Measurements from ENCODE around the gene NFAT5.
"Not testable (repeated sequence)": the region's sequence is repeated elsewhere in the genome, so short reads cannot be mapped to it uniquely, and the experiment has no call there.

NFAT5 gene

DNA sequence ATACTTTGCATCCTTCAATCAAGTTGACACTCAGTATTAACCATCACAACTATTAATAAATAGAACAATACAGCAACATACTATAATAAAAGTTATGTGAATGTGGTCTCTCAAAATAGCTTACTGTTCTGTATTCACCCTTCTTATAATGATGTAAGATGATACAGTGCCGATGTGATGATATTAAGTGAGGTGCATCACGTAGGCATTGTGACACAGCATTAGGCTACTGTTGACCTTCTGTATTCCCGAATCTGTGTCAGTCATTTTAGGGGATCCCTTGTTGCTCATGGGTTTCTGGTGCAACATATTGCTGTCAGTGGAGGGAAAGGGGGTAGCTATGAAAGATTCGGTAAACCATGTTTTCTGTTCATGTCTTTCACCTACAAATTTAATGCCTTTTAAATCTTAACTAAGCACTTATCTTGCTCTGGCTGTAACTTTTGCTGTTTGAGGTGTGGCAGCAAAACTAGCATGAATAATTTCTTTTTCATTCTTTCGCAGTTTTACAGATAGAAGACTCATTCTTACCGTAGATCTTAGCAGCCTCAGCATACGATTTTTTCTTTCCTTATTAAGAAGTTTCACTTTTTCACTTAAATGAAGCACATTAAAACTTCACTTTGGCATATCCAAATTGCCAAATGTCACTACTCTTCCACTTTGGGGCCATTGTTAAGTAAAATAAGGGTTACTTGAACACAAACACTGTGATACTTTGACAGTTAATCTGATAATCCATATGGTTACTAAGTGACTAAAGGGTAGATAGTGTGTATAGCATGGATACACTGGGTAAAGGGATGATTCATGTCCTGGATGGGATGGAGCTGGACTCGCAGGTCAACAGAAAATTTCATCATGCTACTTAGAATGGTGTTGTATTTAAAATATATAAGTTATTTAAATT, 29.6 kb downstream of the NFAT5 start:
- DNase-seq: no peak

GRCh38 chr16:69596801-69597200, 31.0 kb downstream of the NFAT5 start:
- DNase-seq: no peak

GRCh38 chr16:69598045-69598444, 32.3 kb downstream of the NFAT5 start:
- DNase-seq: no peak

DNA sequence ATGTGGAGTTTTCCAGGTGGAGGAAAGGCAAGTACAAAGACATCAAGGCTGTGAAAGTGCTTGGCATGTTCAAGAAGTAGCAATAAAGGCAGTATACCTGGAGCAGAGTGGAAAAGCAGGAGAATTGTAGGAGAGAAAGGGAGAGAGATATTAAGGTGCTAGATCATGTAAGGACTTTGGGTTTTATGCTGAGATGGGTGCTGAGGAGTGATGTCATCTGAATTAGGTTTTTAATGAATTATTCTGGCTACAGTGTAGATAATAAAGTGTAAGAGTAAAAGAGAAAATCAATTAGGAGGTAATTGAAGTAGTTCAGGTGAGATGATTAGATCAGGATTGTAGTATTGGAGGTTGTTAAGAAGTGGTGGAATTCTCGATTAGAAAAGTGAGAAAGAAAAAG, 34.0 kb downstream of the NFAT5 start:
- no peak for DNase-seq

DNA sequence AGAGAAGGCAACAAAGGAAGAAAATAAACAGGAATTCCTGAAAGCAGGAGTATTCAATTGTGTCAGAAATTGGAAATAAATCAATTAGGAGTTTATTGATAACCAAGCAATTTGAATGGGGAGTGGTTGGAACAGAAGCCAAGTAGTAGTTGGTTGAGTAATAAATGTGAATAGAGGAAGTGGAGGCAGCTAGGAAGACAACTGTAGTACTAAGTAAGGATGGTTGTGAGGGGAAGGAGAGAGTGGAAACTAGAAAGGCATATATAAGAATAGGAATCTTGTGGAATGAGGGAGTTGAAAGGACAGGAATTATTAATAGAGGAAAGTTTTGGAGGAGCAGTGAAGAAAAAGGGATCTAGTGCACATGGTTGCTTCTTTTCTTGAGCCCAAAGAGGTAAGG, 34.4 kb downstream of the NFAT5 start:
- DNase-seq: no peak

DNA sequence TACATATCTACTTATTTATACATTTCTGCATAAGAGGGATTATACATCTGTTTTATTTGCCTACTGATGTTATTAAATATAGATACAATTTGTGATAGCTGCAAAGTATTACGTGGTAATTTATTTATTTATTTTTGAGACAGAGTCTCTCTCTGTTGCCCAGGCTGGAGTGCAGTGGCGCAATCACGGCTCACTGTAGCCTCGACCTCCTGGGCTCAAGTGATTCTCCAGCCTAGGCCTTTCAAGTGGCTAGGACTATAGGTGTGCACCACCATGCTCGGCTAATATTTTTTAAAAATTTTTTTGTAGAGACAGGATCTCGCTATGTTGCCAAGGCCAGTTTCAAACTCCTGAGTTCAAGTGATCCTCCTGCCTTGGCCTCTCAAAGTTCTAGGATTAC, 35.5 kb downstream of the NFAT5 start:
- no peak for DNase-seq

DNA sequence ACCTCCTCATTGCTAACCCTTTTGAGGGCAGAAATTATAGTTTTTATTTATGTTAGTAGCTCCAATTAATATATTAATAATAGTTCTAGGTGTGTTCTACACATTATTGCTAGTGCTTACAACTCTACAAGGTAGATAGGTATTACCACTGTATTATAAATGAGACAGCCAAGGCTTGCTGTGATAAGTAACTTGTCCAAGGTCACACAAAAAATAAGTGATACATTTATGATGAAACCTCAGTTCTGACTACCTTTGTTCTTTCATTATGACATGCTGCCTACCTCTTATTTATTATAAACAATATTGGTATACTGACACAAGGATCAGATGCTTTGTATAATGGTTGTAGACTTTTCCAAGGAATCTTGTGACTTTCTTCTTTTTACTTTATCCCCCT, 41.2 kb downstream of the NFAT5 start:
- no peak for DNase-seq

DNA sequence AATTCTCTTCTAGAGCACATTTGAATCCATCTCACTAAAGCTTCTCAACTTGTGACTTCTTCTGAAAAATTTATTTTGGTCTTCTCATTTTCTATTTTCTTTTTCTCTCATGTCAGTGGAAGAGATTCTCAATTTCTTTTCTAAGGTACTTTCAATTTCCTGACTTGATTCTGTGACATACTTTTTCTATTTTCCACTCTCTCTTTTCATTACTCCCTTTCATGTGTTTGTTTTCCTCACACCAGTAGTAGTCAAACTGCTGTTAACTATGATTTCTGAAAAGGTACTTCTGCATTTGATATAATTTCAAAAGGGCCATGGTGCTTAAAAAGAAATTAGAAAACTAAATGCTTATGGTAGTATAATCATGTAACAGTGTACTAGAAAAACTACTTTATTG, 41.9 kb downstream of the NFAT5 start:
- no peak for DNase-seq

- DNase-seq: no peak
Measured at GRCh38 chr16:69610356-69610755, 44.6 kb downstream of the NFAT5 start.

DNA sequence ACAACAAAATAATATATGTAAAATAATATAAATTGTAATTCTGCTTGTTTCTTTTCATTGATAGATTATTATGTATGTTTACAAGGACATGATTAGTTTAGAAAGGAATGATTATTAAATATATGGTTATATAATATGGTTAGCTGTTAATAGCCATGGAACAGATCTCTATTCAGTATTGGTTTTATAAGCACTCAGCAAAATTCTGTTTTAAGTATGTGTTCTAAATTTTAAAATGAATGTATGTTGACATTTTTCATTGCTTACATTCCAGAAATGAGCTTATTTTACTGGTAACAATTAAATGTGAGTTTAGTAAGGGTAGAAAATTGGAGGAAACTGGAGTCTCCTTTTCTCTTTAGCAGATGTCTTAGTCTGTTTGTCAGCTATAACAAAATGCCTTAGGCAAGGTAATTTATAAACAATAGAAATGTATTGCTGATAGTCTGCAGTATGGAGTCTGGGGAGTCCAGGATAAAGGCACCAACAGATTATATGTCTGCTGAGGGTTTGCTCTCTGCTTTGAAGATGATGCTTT, 45.4 kb downstream of the NFAT5 start:
- no peak for DNase-seq

DNA sequence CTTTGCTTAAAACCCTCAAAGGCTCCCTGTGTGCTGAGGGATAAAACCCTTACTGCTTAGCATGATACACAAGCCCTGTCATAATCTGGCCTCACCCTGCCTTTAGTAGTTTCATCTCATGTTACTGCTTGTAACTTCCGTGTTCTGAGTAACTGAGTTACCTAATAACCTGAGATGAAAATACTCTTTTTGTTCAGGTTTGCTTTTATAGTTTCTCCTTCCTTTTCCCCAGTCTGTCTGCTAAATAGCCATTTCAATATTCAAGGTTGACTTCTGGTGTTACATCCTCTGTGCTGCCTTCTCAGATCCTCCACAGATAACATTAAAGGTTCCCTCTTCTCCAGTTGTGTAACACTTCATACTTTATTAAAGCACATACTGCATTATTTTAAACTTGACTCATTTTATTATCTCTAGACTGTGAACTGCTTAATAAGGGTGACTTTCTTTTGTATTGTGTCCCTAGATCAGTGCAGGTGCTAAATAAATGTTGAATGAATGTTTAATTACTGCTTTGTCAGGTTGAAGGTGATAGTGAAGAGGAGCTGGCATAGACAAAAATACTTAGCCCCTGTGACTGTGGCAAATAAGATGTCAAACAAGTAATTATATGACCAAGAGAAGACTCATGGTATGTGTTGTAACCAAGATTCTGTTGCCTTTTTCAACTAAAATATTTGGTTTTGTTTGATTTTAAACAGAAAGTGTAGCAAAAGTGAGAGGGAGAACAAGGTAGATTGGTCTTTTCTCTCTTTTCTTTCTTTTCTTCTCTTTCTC, 47.8 kb downstream of the NFAT5 start:
- DNase-seq: no peak

DNA sequence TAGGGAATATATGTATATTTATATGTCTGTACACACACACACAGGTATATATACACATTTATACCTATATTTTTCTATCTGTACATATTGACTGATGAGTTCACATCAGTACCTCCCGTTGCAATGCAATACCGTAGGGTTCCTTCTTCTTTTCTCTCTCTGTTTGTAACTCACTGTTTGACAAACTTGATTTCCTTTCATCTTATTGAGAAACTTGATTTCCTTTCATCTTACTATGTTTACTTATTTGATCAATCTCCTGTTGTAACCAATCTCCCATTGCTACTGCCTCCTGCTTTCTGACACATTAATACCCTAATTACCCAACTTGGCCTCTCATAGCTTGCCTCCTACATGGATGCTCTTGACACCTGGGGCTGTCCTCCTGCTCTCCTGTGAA, 49.8 kb downstream of the NFAT5 start:
- no peak for DNase-seq

- no peak for DNase-seq
Measured at GRCh38 chr16:69616082-69616481, 50.3 kb downstream of the NFAT5 start.

DNA sequence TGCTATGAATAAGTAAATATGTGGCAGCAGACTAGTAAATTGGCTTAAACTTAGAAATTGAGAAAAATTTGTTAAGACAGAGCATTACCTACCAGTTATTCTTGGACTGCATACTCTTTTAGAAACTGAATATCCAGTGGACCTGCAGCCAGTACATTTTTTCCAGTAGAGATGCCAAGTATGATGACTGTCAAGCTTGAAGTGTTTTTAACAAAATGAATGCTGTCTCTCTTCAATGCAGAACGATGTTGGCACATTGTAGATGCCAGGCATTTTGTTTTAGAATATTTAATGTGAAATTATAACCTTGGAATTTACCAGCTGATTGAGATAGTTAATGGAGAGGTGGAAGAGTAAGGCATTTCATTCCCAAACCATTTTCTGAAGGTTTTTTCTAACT, 52.5 kb downstream of the NFAT5 start:
- no peak for DNase-seq

GRCh38 chr16:69618721-69619120, 53.0 kb downstream of the NFAT5 start:
- DNase-seq: no peak

- DNase-seq: no peak
Measured at GRCh38 chr16:69619514-69619913, 53.7 kb downstream of the NFAT5 start.

DNA sequence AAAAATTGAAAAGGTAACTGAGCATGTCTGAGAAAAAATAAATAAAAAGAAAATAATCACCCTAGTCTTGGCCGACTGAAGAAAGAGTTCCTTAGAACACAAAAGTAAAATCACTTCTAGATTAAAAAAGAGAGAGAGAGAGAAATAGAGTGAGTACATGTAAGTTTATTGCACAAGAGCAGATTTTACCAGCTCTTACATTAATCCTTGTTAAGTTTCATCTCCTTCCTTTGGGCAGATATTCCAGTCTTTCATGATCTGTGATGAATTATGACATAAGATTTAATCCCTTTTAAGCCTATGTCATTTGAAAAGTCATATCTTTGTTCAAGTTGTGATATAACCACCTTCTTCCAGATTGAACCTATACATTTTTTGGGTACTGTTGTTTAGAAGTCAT, 54.8 kb downstream of the NFAT5 start:
- DNase-seq: no peak

GRCh38 chr16:69621225-69621624, 55.5 kb downstream of the NFAT5 start:
- DNase-seq: no peak

DNA sequence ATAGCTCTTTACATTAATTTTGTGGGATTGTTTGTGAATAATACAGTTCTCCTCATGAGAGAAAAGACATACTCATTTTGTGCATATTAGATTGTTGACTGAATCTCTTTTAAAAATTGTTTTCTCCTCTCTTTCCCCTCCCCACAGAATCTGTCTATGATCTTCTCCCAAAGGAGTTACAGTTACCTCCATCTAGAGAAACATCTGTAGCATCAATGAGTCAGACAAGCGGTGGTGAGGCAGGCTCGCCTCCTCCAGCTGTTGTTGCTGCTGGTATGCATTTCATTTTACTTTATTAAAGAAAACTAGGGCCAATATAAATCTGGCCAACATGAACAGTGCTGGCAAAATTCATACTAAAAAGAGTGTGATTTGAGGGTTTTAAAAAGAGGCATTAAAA, 60.5 kb downstream of the NFAT5 start:
- DNase-seq: no peak

DNA sequence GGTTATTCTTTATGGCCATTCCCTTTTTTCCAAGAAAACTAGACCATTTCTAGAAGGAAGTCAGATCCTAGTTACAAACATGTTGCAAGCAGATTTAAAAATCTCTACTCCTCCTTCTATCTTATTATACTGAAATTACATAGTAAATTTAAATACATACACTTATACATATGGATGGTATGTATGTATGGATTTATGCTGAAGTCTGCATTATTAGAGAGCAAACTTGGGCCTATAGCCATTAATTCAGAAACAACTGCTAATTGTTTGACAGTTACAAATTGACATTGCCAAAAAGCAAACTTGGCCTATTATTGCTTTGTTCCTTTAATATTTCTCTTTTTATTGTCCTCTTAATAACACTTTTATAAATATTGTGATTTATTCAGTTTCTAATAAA, 67.1 kb downstream of the NFAT5 start:
- no peak for DNase-seq

- DNase-seq: no peak
Measured at GRCh38 chr16:69633375-69633774, 67.6 kb downstream of the NFAT5 start.

DNA sequence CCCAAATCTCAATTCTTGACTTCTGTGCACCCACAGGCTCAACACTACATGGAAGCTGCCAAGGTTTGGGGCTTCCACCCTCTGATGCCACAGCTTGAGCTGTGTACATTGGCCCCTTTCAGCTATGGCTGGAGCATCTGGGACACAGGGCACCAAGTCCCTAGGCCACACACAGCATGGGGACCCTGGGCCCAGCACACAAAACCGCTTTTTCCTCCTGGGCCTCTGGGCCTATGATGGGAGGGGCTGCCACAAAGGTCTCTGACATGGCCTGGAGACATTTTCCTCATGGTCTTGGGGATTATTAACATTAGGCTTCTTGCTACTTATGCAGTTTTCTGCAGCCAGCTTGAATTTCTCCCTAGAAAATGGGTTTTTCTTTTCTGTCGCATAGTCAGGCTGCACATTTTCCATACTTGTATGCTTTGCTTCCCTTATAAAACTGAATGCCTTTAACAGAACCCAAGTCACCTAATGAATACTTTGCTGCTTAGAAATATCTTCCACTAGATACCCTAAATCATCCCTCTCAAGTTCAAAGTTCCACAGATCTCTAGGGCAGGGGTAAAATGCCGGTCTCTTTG, 70.9 kb downstream of the NFAT5 start:
- DNase-seq: not testable (repeated sequence)

GRCh38 chr16:69637206-69637865, 71.6 kb downstream of the NFAT5 start:
- not testable (repeated sequence) for DNase-seq

Measured in activated naive CD4-positive, alpha-beta T cell treated with anti-CD3 and anti-CD28 coated beads, Interleukin-2, amount 50 U/mL, for 16 hours (primary cell).